GM12878 (cell line): ENCODE data around the gene ACTG1.

Source experiments
- GABPA ChIP-seq: IDR thresholded peaks from 2 replicates; pipeline ENCODE4 v1.6.1; 2014; ENCODE audit warnings: antibody characterized with exemption, low read depth, mild to moderate bottlenecking, inconsistent platforms
- KDM1A ChIP-seq: fragments of 200-600 bp; sonication (generic); IDR thresholded peaks from 2 replicates; pipeline ENCODE4 v1.6.1; 2016; ENCODE audit warnings: borderline replicate concordance
- NRF1 ChIP-seq: conservative IDR thresholded peaks from 2 replicates; pipeline ENCODE4 v1.6.1; 2011; ENCODE audit warnings: mild to moderate bottlenecking, low read depth, low read length, improper control_type of control experiment
- POLR2AphosphoS2 ChIP-seq: IDR thresholded peaks from 2 replicates; pipeline ENCODE4 v1.6.1; 2011; ENCODE audit warnings: low read depth, mild to moderate bottlenecking, low read length, improper control_type of control experiment, moderate library complexity
- RAD21 ChIP-seq: IDR thresholded peaks from 2 replicates; pipeline ENCODE4 v1.6.1; 2011; ENCODE audit warnings: mild to moderate bottlenecking, low read depth, low read length, moderate library complexity; ENCODE audit not compliant: insufficient read depth
- RB1 ChIP-seq: fragments of 450-650 bp; formaldehyde crosslinking; IDR thresholded peaks from 2 replicates; pipeline ENCODE4 v1.6.1; 2017; ENCODE audit warnings: mild to moderate bottlenecking, borderline replicate concordance
- SP1 ChIP-seq: IDR thresholded peaks from one replicate; pipeline ENCODE4 v1.6.1; 2011; ENCODE audit warnings: low read depth, low read length
- TCF7 ChIP-seq: IDR thresholded peaks from 2 replicates; pipeline ENCODE4 v1.6.1; 2014; ENCODE audit warnings: antibody characterized with exemption, borderline replicate concordance
- TF ChIP-seq, protein P1 (sequence below): fragments of 450-650 bp; IDR thresholded peaks from 2 replicates; pipeline ENCODE4 v1.6.1; 2016; ENCODE audit warnings: mild to moderate bottlenecking
- TF ChIP-seq, protein P2 (sequence below): IDR thresholded peaks from 2 replicates; pipeline ENCODE4 v1.6.1; 2011; ENCODE audit warnings: low read depth, low read length, improper control_type of control experiment, borderline replicate concordance
- TF ChIP-seq, protein P3 (sequence below), 3 experiments: IDR thresholded peaks in 2 of 3; conservative IDR thresholded peaks in 1 of 3; 2 replicates each; pipeline ENCODE4 v1.5.1; 2011; ENCODE audit warnings: low read depth in 3 of 3, low read length in 3 of 3, mild to moderate bottlenecking in 3 of 3, control low read depth in 2 of 3, moderate library complexity in 2 of 3, inconsistent platforms in 1 of 3, mixed read lengths in 1 of 3; ENCODE audit not compliant: control insufficient read depth in 2 of 3, insufficient read depth in 1 of 3; ENCODE audit errors: extremely low read depth in 1 of 3
- TF ChIP-seq, protein P4 (sequence below): IDR thresholded peaks from 2 replicates; pipeline ENCODE4 v1.6.1; 2011; ENCODE audit warnings: low read depth, mild to moderate bottlenecking, low read length, moderate library complexity, borderline replicate concordance; ENCODE audit errors: extremely low read depth

DNA sequence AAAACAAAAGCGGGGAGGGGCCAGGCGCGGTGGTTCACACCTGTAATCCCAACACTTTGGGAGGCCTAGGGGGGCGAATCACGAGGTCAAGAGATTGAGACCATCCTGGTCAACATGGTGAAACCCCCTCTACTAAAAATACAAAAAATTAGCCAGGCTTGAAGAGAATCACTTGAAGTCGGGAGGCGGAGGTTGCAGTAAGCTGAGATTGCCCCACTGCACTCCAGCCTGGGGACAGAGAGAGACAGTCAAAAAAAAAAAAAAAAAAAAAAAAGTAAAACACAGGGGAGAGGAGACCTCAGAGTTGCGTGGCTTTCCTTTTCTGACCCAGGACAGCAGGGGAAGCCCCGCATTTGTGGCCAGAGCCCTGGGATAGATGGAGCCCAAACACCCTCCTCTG is 19.9 kb downstream of the ACTG1 start:
- TF ChIP-seq, protein P1, sequence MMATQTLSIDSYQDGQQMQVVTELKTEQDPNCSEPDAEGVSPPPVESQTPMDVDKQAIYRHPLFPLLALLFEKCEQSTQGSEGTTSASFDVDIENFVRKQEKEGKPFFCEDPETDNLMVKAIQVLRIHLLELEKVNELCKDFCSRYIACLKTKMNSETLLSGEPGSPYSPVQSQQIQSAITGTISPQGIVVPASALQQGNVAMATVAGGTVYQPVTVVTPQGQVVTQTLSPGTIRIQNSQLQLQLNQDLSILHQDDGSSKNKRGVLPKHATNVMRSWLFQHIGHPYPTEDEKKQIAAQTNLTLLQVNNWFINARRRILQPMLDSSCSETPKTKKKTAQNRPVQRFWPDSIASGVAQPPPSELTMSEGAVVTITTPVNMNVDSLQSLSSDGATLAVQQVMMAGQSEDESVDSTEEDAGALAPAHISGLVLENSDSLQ: no peak
- TF ChIP-seq RAD21 (no peak), POLR2AphosphoS2 (no peak), RB1 (no peak), NRF1 (no peak), SP1 (no peak), GABPA (no peak), TCF7 (no peak), KDM1A (no peak)
- TF ChIP-seq, protein P2, sequence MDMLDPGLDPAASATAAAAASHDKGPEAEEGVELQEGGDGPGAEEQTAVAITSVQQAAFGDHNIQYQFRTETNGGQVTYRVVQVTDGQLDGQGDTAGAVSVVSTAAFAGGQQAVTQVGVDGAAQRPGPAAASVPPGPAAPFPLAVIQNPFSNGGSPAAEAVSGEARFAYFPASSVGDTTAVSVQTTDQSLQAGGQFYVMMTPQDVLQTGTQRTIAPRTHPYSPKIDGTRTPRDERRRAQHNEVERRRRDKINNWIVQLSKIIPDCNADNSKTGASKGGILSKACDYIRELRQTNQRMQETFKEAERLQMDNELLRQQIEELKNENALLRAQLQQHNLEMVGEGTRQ: no peak
- TF ChIP-seq, protein P3, sequence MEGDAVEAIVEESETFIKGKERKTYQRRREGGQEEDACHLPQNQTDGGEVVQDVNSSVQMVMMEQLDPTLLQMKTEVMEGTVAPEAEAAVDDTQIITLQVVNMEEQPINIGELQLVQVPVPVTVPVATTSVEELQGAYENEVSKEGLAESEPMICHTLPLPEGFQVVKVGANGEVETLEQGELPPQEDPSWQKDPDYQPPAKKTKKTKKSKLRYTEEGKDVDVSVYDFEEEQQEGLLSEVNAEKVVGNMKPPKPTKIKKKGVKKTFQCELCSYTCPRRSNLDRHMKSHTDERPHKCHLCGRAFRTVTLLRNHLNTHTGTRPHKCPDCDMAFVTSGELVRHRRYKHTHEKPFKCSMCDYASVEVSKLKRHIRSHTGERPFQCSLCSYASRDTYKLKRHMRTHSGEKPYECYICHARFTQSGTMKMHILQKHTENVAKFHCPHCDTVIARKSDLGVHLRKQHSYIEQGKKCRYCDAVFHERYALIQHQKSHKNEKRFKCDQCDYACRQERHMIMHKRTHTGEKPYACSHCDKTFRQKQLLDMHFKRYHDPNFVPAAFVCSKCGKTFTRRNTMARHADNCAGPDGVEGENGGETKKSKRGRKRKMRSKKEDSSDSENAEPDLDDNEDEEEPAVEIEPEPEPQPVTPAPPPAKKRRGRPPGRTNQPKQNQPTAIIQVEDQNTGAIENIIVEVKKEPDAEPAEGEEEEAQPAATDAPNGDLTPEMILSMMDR (IDR thresholded peaks at IDR 0.05 in 2 of 3, conservative IDR thresholded peaks at IDR 0.05 in 1 of 3; ENCODE audit: control insufficient read depth in 2 of 3, extremely low read depth in 1 of 3, insufficient read depth in 1 of 3, low read depth in 3 of 3, low read length in 3 of 3): no peak
- TF ChIP-seq, protein P4, sequence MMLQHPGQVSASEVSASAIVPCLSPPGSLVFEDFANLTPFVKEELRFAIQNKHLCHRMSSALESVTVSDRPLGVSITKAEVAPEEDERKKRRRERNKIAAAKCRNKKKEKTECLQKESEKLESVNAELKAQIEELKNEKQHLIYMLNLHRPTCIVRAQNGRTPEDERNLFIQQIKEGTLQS: no peak
